ENCODE results near the gene KLHL26.
A peak's percentile ranks its signal among the peaks of the same experiment; 100 is the strongest.

The KLHL26 gene

GRCh38 chr19:18616023-18616422 lies 20.8 kb upstream of the KLHL26 start:
- DNase-seq = no peak

DNA sequence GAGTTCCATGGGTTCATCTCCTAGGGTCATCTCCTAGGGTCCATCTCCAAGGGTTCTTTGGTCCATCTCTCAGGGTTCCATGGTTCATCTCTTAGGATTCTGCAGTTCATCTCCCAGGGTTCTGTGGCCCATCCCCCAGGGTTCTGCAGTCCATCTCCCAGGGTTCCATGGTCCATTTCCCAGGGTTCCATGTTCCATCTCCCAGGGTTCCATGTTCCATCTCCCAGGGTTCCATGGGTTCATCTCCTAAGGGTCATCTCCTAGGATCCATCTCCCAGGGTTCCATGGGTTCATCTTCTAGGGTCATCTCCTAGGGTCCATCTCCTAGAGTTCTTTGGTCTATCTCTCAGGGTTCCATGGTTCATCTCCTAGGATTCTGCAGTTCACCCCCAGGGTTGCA lies 19.3 kb upstream of the KLHL26 start:
- DNase-seq = no peak

DNA sequence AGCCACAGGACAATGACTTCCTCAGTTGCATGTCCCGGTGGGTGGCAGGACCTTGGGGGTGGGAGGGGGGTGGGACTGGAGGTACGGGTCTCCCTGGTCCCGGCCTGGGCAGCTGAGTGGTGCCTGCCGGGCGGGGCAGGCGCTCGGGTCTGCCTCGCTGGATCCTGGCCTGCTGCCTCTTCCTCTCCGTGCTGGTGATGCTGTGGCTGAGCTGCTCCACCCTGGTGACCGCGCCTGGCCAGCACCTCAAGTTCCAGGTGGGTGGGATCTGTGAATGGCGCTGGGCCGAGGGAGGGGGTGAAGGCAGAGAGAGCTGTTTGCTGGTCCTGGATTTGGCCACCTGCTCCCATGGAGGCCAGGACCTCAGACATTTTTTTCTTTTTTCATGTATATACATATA lies 18.6 kb upstream of the KLHL26 start:
- DNase-seq = no peak

DNA sequence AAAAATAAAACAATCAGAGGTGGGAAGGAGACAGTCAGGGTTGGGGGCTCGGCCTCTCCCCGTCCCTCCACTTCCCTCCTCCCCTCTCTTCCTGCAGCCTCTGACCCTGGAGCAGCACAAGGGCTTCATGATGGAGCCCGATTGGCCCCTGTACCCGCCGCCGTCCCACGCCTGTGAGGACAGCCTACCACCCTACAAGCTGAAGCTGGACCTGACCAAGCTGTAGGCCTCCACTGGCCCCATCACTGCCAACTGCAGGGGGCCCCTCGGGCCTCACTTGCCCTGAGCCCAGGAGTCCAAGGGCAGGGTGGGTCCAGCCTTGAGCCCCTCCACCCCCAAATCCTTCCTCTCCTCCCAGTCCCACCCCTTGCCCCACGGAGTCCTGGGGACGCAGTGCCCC lies 16.5 kb upstream of the KLHL26 start:
- no peak for DNase-seq

- no peak for DNase-seq
Measured at GRCh38 chr19:18620902-18621301, 15.9 kb upstream of the KLHL26 start.

DNA sequence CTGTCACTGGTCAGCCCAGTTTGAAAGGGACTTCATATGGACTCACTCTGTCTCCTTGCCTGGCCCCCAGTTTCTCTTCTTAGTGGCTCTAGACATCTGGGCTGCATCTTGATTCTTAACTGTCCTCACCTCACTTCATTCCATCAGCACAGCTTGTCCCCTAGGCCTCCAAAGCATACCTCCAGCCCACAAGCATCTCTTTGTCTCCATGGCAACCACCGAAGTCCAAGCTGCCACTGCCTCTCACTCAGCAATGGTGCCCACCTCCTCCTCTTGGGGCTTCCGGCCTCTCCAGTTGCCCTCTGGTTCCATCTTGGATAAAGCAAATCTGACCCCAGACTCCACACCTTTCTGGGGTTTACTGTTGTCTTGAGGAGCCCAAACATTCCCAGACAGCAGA lies 9.9 kb upstream of the KLHL26 start:
- no peak for DNase-seq

GRCh38 chr19:18629166-18630088 lies 7.4 kb upstream of the KLHL26 start:
- no peak for DNase-seq

DNA sequence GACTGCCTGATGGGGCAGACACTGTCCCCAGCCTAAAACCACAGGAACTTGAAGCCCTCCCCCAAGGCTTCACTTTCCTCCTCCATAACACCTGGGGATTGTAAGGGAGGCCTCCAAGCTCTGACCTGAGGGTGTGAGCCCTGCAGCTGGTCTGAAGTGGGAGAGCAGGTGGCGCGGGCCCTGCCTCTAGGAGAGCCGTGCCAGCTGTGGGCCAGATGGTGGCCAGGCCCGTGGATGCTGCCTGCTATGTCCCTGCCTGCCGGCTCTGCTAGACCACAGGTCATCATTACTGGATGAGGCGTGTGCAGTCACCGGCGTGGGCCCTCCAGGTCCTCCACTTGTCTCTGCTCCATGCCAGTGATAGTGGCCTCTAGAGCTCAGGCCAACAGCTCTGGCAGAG lies 3.5 kb upstream of the KLHL26 start:
- no peak for DNase-seq

DNA sequence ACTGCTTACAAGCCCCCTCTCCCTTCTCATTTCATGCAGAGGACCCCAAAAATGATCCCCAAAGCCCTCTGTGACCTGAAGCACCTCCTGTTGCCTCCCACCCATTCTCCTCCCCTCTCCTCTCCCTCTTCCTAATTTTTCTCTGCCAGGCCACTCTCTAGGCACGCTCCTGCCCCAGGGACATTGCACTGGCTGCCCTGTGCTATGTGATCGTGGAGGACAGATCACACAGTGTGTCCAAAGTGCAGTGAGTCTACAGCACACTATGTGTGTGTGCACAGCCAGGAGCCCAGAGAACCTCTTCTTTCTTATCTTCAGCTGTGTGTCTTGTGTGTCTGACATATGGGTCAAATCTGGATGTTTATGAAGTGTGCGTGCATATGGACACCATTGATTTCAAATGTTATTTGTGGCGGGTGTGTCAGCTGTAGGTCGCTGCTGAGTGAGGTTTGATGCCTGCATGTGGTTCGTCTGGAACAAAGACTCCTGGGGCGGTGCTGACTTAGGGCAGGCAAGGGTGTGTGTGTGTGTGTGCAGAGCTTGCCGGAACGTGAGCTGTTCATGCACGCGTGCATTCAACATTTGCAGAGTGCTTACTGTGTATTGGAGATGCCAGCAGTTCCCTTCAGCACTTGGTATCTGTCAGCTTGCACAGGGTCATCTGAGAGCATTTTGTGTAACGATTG lies 2.1 kb upstream of the KLHL26 start:
- no peak for DNase-seq

GRCh38 chr19:18635831-18636182 lies 1.0 kb upstream of the KLHL26 start:
- DNase-seq = no peak

GRCh38 chr19:18636183-18636968 lies 452 bp upstream of the KLHL26 start:
- peak; percentile 92 for DNase-seq

GRCh38 chr19:18637673-18638630 lies 1.1 kb downstream of the KLHL26 start:
- DNase-seq = peak; percentile 11

DNA sequence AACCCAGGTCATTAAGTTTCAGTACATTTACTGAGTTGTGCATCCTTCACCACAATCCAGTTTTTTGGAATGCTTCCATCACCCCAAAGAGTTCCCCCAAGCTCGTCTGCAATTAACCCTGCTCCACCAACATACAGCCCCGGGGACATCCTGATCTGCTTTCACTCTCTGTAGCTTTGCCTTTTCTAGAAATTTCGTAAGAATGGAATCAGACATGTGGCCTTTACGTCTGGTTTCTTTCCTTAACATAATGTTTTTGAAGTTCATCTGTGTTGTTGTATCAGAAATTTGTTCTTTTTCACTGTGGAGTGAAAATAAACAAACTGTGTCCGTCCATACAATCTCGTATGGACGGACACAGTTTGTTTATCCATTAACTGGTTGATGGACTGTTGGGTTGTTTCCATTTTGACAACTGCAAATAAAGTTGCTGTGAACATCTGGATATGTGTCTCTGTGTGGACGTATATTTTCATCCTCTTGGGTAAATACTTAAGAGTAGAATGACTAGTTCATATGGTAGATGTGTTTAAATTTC lies 2.9 kb downstream of the KLHL26 start:
- DNase-seq = no peak

DNA sequence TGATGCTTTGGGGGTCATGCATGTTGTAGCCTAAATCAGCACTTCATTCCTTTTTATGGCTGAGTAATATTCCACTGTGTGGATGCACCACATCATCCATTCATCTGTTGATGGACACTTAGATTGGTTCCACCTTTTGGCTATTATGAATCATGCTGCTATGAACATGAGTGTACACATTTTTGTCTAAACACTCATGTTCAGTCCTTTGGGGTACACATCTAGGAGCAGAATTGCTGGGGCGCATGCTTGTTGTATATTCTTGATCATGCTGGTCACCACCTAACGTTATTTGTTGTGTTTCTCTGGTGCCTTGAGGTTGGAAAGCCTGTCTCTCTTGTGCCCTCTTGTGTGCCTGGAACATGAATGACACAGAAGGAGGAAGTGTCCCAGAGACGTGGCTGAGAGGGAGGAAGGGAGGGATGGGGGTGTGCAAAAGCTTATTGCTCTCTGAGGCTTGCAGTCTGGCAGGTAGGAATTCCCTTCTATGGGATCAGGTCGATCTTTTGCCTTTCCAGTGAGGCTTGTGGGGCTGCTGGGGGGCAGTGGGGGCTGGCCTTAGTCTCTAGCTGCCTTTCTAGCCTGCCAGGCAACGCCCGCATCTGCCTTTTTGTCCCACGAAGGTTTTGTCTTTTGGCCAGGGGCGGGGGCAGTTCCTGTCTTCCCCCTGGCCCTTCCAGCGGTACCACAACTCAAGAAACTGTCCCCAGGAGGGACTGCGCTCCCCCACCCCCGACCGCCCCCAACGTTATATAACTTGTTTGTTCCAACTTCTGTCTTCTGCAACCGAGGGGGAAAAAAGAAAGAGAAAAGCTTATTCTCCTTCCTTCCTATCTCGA lies 7.6 kb downstream of the KLHL26 start:
- no peak for DNase-seq

DNA sequence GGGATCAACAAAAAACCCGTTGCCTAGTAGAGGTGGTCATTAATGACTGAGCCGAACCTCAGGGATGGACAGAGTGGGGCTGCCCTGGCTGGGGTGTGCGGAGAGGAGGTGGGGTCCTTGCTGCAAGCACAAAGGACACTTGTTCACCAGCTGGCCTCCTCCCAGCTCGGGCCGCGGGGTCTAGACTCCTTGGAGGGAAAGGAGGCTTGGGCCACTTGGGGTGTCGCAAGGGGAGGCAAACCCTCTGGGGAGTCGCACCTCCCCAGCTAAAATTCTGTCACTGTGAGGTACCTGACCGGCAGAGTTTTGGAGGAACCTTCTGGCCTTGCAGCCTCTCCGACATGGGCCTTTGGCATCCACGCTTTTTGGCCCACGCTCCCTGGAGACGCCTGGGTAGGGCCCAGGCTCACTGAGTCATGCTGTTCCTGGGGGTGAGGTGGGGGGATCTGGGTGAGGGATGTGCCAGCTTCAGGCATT lies 8.2 kb downstream of the KLHL26 start:
- DNase-seq = no peak

GRCh38 chr19:18646535-18647370 lies 9.9 kb downstream of the KLHL26 start:
- no peak for DNase-seq

DNA sequence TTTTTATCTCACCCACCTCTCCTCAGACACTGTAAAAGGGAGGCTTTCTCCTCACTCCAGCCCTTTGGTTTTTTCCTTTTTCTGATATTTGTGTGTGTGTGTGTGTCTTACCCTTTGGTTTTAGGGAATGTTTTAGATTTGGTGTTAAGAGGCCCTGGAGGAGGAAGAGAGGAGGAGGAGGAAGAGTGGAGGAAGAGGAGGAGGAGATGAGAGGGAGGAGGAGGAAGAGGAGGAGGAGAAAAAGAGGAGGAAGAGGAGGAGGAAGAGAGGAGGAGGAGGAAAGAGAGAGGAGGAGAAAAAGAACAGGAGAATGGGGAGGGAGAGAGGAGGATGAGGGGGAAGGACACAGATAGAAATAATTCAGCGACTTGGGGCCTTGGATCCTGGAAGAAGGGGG lies 10.5 kb downstream of the KLHL26 start:
- no peak for DNase-seq

DNA sequence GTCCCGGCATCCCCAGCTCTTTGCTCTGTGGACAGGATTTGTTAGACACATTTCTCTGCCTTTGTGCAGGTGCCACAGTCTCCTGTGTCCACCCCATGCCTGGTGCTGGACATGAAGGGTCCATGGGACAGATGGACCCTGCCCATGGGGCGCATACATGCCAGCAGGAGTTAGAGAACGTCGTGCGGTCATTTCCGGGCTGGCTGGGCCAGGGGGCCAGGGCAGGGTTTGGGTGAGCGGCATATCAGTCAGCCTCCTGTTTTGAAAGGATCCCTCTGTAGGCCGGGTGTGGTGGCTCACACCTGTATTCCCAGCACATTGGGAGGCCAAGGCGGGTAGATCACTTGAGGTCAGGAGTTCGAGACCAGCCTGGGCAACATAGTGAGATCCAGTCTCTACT lies 11.0 kb downstream of the KLHL26 start:
- DNase-seq = no peak

DNA sequence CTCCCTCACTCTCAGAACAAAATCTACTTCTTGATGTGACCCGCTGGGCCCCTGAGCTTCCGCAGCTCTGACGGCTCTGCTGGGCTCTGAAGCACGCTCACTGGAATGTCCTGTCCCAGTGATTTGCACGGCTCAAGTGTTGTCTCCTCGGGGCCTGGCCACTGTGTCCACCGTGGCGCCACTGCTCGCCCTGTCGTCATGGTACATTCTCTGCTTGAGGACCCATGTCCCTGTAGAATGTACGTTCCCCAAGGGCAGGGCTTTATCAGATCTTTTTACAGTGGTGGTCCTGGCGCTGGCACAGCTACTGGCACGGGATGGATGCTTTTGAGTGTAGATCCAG lies 12.1 kb downstream of the KLHL26 start:
- DNase-seq = no peak

GRCh38 chr19:18649371-18650020 lies 12.7 kb downstream of the KLHL26 start:
- no peak for DNase-seq

Measured in NCI-H226 (cell line).